OCI-LY1 (cell line): ENCODE results near the gene DEFB113.
"Not testable (repeated sequence)": the region's sequence is repeated elsewhere in the genome, so short reads cannot be mapped to it uniquely, and the experiment has no call there.

Experiments
- H2AFZ ChIP-seq: fragments of 200-600 bp; sonication (generic), shearing (Covaris generic); 2 replicates; pipeline ENCODE4 v1.6.0; 2014; ENCODE audit warnings: antibody characterized with exemption, mild to moderate bottlenecking, low read length
- H3F3A ChIP-seq: fragments of 200-600 bp; sonication (generic), shearing (Covaris generic); 2 replicates; pipeline ENCODE4 v1.6.0; 2014; ENCODE audit warnings: mild to moderate bottlenecking, antibody characterized with exemption, low read length, moderate library complexity; ENCODE audit not compliant: insufficient read depth
- H3K27ac ChIP-seq: fragments of 200-600 bp; sonication (generic); 2 replicates; pipeline ENCODE4 v1.5.1; 2014; ENCODE audit warnings: low read length, mixed run types, mild to moderate bottlenecking, low read depth; ENCODE audit not compliant: poor library complexity, severe bottlenecking
- H3K27me3 ChIP-seq: fragments of 200-600 bp; sonication (generic); 2 replicates; pipeline ENCODE4 v1.6.0; 2014; ENCODE audit warnings: antibody characterized with exemption, mild to moderate bottlenecking, low read length, moderate library complexity; ENCODE audit not compliant: insufficient read depth
- H3K36me3 ChIP-seq: fragments of 200-600 bp; sonication (generic); 2 replicates; pipeline ENCODE4 v1.6.1; 2014; ENCODE audit warnings: mild to moderate bottlenecking, antibody characterized with exemption, low read length, moderate library complexity, mixed read lengths; ENCODE audit not compliant: insufficient read depth
- H3K4me1 ChIP-seq: fragments of 200-600 bp; sonication (generic); 2 replicates; pipeline ENCODE4 v1.5.1; 2014; ENCODE audit warnings: mild to moderate bottlenecking, low read length, moderate library complexity; ENCODE audit not compliant: insufficient read depth, severe bottlenecking
- H3K4me2 ChIP-seq: fragments of 200-600 bp; sonication (generic), shearing (Covaris generic); 2 replicates; pipeline ENCODE4 v1.6.1; 2014; ENCODE audit warnings: low read length
- H3K4me3 ChIP-seq: fragments of 200-600 bp; sonication (generic); 2 replicates; pipeline ENCODE4 v1.5.1; 2014; ENCODE audit warnings: low read length, low read depth, mild to moderate bottlenecking, mixed read lengths; ENCODE audit not compliant: poor library complexity, severe bottlenecking
- H3K79me2 ChIP-seq: fragments of 200-600 bp; shearing (Covaris generic); 2 replicates; pipeline ENCODE4 v1.6.1; 2016; ENCODE audit warnings: mixed run types, low read length, mixed read lengths; ENCODE audit not compliant: insufficient read depth
- H3K9ac ChIP-seq: fragments of 200-600 bp; sonication (generic), shearing (Covaris generic); 2 replicates; pipeline ENCODE4 v1.6.1; 2014; ENCODE audit warnings: mild to moderate bottlenecking, low read length, mixed read lengths
- H3K9me2 ChIP-seq: fragments of 200-600 bp; sonication (generic), shearing (Covaris generic); 2 replicates; pipeline ENCODE4 v1.6.1; 2014; ENCODE audit warnings: low read depth, mild to moderate bottlenecking, low read length, mixed read lengths
- H3K9me3 ChIP-seq: fragments of 200-600 bp; shearing (Covaris generic); 2 replicates; pipeline ENCODE4 v1.6.1; 2014; ENCODE audit warnings: low read length, mixed read lengths
- H4K20me1 ChIP-seq: fragments of 200-600 bp; sonication (generic), shearing (Covaris generic); 2 replicates; pipeline ENCODE4 v1.6.0; 2016; ENCODE audit warnings: mild to moderate bottlenecking, low read length; ENCODE audit not compliant: insufficient read depth
- CTCF ChIP-seq: fragments of 200-600 bp; sonication (generic), shearing (Covaris generic); IDR thresholded peaks from 2 replicates; pipeline ENCODE4 v1.5.1; 2017; ENCODE audit warnings: mild to moderate bottlenecking, antibody characterized with exemption, low read length, moderate library complexity, mixed read lengths
- EZH2 ChIP-seq: fragments of 200-600 bp; sonication (generic), shearing (Covaris generic); IDR thresholded peaks from 2 replicates; pipeline ENCODE4 v1.8.0; 2017; ENCODE audit warnings: borderline replicate concordance, mixed run types, mild to moderate bottlenecking, antibody characterized with exemption, low read length, moderate library complexity, mixed read lengths

The DEFB113 gene

GRCh38 chr6:49950415-49950751, 19.0 kb downstream of the DEFB113 start:
- Histone ChIP-seq H2AFZ (no peak overlapping the region), H3K27me3 (no peaks in the 10 kb centered on the region), H3K27ac (no peak overlapping the region), H3K4me3 (no peak overlapping the region), H3K36me3 (no peaks in the 10 kb centered on the region), H3K79me2 (no peaks in the 10 kb centered on the region), H3F3A (no peaks in the 10 kb centered on the region), H3K4me1 (no peaks in the 10 kb centered on the region), H3K4me2 (no peak overlapping the region), H3K9me3 (no peaks in the 10 kb centered on the region), H4K20me1 (no peaks in the 10 kb centered on the region), H3K9me2 (no peaks in the 10 kb centered on the region), H3K9ac (no peak overlapping the region)
- no peak for TF ChIP-seq EZH2
- no peak for TF ChIP-seq CTCF

- Histone ChIP-seq H3F3A (no peaks in the 10 kb centered on the region), H4K20me1 (no peaks in the 10 kb centered on the region), H3K9me3 (no peaks in the 10 kb centered on the region), H3K36me3 (no peaks in the 10 kb centered on the region), H3K4me3 (no peak overlapping the region), H3K27me3 (no peaks in the 10 kb centered on the region), H3K4me2 (no peak overlapping the region), H3K9ac (no peak overlapping the region), H3K4me1 (no peaks in the 10 kb centered on the region), H2AFZ (no peak overlapping the region), H3K79me2 (no peaks in the 10 kb centered on the region), H3K27ac (no peak overlapping the region), H3K9me2 (no peaks in the 10 kb centered on the region)
- TF ChIP-seq CTCF: no peak
- TF ChIP-seq EZH2: no peak
Measured at GRCh38 chr6:49949062-49949461, 20.4 kb downstream of the DEFB113 start.

- no peak for TF ChIP-seq EZH2
- no peak for TF ChIP-seq CTCF
- Histone ChIP-seq H3K9me3 (no peaks in the 10 kb centered on the region), H3K9ac (no peak overlapping the region), H2AFZ (no peak overlapping the region), H3K4me1 (no peaks in the 10 kb centered on the region), H3K36me3 (no peaks in the 10 kb centered on the region), H3K27me3 (no peaks in the 10 kb centered on the region), H3F3A (no peaks in the 10 kb centered on the region), H3K4me3 (no peak overlapping the region), H3K79me2 (no peaks in the 10 kb centered on the region), H3K27ac (no peak overlapping the region), H3K4me2 (no peak overlapping the region), H4K20me1 (no peaks in the 10 kb centered on the region), H3K9me2 (no peaks in the 10 kb centered on the region)
Measured at GRCh38 chr6:49946835-49947234, 22.6 kb downstream of the DEFB113 start.

GRCh38 chr6:49944068-49944467, 25.4 kb downstream of the DEFB113 start:
- not testable (repeated sequence) for H3K9me2 ChIP-seq, H3F3A ChIP-seq

More at GRCh38 chr6:49944068-49944467, 25.4 kb downstream of the DEFB113 start:
- not testable (repeated sequence) for H3K36me3 ChIP-seq, H3K4me1 ChIP-seq, H3K27me3 ChIP-seq, H3K9me3 ChIP-seq, H3K79me2 ChIP-seq, H3K9ac ChIP-seq, H3K4me2 ChIP-seq, H4K20me1 ChIP-seq, H2AFZ ChIP-seq, H3K27ac ChIP-seq, H3K4me3 ChIP-seq
